Stimulated activated CD4-positive, alpha-beta T cell treated with anti-CD3 and anti-CD28 coated beads, Interleukin-1b, Interleukin-23, amount 100 ng/mL, for 48 hours (primary cell): Measurements from ENCODE around the gene FN3K.

ENCODE experiments used
- DNase-seq: peaks from one replicate; pipeline ENCODE4 v3.0.0-alpha.2; 2020

FN3K gene

GRCh38 chr17:82797061-82797460 is 61.6 kb downstream of the FN3K start:
- DNase-seq: no peak

DNA sequence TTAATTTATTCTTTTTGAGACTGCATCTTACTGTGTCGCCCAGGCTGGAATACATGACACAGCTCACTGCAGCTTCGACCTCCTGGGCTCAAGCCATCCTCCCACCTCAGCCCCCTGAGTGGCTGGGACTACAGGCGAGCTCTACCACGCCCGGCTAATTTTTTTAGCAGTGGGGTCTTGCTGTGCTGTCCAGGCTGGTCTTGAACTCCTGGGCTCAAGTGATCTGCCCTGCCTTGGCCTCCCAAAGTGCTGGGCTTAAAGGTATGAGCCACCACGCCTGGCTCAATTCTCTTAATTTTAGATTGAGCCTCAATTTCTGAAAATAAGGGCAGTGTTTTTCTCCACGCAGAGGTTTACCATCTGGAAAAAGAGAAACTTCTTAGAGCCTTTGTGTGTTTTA is 63.3 kb downstream of the FN3K start:
- no peak for DNase-seq

GRCh38 chr17:82799591-82799990 is 64.2 kb downstream of the FN3K start:
- DNase-seq: no peak
